Suprapubic skin (tissue), 4 donors: ENCODE data around the gene SNX2.

ENCODE experiments used
- EP300 ChIP-seq: sonication (generic); formaldehyde crosslinking; IDR thresholded peaks from one replicate; pipeline ENCODE4 v1.6.1; 2017; ENCODE audit warnings: antibody characterized with exemption
- POLR2AphosphoS5 ChIP-seq, 3 donors: sonication (generic); formaldehyde crosslinking; IDR thresholded peaks; one replicate each; pipeline ENCODE4 v1.6.1; 2017; ENCODE audit warnings: antibody characterized with exemption in 3 of 3
- TF ChIP-seq, protein P1 (sequence below), 2 donors: fragments of 200-600 bp in 1 of 2; fragments of 450-650 bp in 1 of 2; sonication (generic) in 1 of 2; IDR thresholded peaks; one replicate each; pipeline ENCODE4 v1.5.1; 2016 to 2019; ENCODE audit warnings: antibody characterized with exemption in 2 of 2, mild to moderate bottlenecking in 1 of 2, moderate library complexity in 1 of 2

DNA sequence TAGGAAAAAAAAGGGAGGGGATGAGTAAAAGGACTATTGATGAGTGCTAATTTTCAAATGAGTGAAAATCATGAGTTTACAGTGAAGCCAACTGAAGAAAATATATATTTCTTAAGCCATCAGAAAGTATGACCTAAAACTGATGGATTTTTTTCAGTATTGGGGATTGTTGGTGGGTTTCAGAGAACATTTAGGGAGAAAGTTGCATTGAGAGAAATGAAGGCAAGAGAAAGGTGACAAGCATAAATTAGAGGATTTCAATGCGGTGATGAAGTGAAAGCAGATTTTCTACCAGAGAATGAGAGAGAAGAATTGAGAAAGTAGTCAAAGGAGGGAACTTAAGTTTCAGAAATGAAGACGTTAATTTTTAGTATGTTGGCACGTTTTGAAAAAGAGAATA is 62.1 kb downstream of the SNX2 start:
- TF ChIP-seq POLR2AphosphoS5 (IDR thresholded peaks at IDR 0.05): no peak
- TF ChIP-seq, protein P1, sequence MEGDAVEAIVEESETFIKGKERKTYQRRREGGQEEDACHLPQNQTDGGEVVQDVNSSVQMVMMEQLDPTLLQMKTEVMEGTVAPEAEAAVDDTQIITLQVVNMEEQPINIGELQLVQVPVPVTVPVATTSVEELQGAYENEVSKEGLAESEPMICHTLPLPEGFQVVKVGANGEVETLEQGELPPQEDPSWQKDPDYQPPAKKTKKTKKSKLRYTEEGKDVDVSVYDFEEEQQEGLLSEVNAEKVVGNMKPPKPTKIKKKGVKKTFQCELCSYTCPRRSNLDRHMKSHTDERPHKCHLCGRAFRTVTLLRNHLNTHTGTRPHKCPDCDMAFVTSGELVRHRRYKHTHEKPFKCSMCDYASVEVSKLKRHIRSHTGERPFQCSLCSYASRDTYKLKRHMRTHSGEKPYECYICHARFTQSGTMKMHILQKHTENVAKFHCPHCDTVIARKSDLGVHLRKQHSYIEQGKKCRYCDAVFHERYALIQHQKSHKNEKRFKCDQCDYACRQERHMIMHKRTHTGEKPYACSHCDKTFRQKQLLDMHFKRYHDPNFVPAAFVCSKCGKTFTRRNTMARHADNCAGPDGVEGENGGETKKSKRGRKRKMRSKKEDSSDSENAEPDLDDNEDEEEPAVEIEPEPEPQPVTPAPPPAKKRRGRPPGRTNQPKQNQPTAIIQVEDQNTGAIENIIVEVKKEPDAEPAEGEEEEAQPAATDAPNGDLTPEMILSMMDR (IDR thresholded peaks at IDR 0.05): no peak
- no peak for TF ChIP-seq EP300
